Brain pericyte (primary cell): Measurements from ENCODE around the gene ITPRID2.
"Not testable (repeated sequence)": the region's sequence is repeated elsewhere in the genome, so short reads cannot be mapped to it uniquely, and the experiment has no call there.

Experiments
- DNase-seq: peaks from one replicate; pipeline ENCODE4 v3.0.0-alpha.2; 2012; ENCODE audit warnings: low read depth, low spot score

ITPRID2 gene

DNA sequence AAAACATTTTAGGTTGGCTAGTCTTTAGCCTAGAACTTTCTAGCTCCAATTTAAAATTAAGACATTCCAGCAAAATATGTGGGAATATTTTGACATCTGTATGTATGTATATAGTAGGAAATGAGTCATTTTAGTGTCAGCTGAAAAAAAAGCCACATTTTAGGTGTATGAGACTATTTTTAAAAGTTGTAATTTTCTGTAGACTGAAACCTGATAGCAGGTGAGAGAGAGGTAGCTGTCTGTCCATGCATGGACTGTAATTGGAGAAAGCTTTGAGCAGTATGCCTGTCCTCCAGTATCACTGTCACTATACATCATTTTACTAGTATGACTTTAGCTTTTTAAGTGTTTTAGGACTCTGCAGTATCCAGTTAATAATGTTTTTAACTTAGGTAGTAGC is 68.0 kb downstream of the ITPRID2 start:
- no peak for DNase-seq

DNA sequence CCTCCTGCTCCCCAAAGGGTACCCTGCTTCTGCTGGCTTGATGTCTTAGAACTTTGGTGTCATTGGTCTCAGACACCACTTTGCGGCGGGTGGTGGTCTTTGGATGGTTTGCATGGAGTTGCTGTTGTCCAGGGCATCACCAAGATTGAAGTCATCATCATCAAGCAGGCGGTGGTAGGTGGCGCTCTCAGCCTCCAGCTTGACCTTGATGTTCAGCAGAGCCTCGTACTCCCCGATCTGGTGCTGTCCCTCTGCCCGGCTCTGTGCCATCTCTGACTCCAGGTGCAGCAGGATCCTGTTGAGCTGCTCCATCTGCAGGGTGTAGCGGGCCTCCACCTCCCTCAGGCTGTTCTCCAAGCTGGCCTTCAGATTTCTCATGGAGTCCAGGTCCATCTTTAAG is 69.6 kb downstream of the ITPRID2 start:
- DNase-seq, result not testable (repeated sequence)

DNA sequence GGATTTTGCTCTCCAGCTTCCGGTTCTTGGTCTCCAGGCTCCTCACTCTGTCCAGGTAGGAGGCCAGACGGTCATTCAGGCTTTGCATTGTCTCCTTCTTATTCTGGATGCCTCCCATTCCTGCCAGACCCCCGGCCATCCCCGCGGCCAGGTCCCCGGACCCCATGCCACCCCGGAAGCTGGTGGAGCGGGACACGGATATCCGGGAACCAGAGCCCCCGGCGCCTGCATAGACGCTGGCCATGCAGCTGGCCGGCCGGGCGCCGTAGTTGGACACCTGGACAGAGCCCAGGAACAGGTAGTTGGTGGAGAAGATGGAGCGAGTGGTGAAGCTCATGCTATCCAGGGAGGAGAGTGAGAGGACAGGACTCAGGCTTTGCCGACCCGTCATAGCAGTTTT is 70.6 kb downstream of the ITPRID2 start:
- no peak for DNase-seq

DNA sequence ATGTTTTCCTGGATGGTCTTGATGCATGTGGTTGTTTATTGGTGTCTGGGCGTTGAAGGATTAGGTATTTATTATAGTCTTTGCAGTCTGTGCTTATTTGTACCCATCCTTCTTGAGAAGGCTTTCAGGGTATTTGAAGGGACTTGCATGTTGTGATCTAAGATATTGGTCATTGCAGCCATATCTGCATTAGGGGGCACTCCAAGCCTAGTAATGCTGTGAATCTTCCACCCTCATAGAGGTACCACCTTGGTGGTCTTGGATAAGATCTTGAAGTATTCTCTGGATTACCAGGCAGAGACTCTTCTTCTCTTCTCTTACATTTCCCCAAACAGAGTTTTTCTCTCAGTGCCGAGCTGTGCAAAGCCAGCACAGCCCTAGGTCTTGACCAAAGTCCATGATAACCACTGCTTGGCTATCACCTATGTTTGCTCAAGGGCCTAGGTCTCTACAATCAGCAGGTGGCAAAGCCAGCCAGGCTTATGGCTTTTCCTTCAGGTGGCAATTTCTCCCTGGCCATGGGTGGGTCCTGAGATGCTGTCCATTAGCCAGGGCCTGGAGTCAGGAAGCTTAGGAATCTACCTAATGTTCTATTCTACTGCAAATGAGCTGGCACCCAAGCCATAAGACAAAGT is 78.7 kb downstream of the ITPRID2 start:
- DNase-seq, result no peak

DNA sequence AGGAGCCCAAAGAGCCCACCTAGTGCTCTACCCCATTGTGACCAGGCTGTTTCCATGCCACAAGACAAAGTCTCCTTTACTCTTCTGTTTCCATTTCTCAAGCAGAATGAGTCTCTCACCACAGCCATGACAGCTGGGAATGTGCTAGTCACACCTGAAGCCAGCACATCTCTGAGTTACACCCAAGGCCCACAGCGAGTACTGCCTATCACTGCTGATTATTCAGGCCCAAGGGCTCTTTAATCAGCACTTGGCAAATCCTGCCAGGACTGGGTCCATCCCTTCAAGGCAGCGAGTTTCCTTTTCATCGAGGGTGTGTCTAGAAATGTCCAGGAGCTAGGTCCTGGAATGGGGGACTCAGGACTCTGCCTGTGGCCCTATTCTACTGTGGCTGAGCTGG is 79.5 kb downstream of the ITPRID2 start:
- DNase-seq, result no peak

DNA sequence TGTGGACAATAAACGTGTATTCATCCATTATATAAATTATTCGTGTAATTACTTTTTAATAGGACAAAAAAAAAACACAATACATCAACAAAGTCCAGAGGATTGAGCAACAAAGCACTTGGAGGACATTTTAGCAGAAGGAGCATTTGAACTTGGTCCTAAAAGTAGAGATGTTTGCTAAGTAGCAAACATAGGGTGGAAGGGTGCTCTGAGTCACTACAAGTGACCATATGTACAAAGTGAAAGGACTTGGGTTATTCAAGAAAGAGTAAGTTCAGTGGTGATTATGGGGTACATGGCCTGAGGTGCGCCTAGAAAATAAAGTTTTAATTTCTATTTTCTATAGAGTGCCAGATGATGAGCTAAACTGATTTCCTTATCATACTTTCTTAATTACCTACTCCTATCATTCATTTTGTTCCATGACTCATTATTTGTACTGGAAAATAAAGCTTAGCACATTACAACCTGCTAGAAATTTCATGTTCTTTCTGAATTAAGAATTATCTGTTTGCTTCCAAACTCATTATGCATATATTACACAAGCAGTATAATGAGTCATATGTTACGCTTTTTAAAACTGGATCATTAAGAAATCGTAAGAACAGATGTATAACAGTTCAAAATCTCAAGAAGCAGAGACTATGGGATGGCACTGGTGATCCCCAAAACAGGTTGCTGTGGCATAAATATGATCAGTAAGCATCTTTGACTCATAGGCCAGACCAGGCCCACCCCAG is 81.1 kb downstream of the ITPRID2 start:
- no peak for DNase-seq

GRCh38 chr2:181973171-181973783 is 81.7 kb downstream of the ITPRID2 start:
- no peak for DNase-seq

GRCh38 chr2:181977661-181978350 is 86.3 kb downstream of the ITPRID2 start:
- DNase-seq, result no peak

DNA sequence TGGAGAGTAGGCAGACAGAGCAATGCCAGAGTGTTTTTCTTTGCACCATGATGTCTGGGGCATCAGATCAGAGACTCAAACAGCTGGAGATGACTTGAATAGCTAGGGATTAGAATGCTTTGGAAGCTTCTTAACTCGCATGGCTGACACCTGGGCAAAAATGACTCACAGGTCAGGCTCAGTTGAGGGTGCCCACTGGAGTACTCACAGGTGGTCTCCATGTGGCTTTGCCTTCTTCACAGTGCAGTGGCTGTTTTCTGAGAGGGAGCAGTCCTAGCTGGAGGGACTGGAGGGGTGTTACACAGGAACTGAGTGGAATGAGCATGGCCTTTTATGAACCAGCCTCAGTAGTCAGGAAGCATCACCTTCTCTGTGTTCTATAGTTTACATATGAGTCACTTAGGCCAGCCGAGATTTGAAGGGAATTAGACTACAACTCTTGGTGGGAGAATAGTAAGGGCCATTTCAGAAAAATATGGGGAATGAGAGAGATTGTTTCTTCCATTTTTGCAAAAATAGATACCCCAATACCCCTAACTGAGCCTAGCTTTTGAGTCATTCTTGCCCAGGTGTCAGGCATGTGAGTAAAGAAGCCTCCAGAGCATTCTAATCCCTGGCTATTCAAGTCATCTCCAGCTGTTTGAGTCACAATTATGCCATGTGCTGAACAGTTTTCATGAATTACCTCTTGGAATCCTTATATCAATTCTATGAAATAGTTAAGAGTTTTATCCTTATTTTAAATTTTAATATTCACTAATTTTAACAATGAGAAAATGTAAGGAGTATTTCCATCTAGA is 87.0 kb downstream of the ITPRID2 start:
- DNase-seq, result no peak
